ENCODE measurements around the gene PAPPA.

PAPPA gene

DNA sequence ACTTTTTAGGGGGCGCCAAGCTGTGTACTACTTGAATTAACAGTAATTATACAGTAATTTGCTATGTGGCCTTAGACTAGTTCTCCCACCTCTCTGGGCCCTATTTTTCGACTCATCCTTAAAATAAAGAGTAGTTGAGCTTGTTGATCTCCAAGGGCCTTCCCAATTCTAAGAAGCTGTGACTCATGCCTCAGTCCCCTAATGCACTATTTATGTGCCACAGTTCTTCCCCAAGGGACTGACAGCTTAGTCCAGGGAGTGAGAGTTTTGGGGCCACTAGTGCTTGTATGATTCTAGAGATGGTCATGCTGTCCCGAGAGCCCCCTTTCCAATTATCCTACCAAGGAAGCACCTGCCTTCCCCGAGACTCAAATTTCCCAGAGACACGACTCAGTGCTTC, 149.7 kb downstream of the PAPPA start:
- Histone ChIP-seq H3K36me3 (peaks cover 0 to 12% (median 0%) of the 10 kb centered on the region in 3 donors), H3K4me3 (no peak overlapping the region), H3K27ac (no peak overlapping the region), H3K4me1 (no peaks in the 10 kb centered on the region), H3K27me3 (no peaks in the 10 kb centered on the region), H3K9me3 (no peaks in the 10 kb centered on the region)
- DNase-seq, result no peak
- TF ChIP-seq, protein P1, sequence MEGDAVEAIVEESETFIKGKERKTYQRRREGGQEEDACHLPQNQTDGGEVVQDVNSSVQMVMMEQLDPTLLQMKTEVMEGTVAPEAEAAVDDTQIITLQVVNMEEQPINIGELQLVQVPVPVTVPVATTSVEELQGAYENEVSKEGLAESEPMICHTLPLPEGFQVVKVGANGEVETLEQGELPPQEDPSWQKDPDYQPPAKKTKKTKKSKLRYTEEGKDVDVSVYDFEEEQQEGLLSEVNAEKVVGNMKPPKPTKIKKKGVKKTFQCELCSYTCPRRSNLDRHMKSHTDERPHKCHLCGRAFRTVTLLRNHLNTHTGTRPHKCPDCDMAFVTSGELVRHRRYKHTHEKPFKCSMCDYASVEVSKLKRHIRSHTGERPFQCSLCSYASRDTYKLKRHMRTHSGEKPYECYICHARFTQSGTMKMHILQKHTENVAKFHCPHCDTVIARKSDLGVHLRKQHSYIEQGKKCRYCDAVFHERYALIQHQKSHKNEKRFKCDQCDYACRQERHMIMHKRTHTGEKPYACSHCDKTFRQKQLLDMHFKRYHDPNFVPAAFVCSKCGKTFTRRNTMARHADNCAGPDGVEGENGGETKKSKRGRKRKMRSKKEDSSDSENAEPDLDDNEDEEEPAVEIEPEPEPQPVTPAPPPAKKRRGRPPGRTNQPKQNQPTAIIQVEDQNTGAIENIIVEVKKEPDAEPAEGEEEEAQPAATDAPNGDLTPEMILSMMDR (IDR thresholded peaks at IDR 0.05), result no peak
- intact Hi-C loops (cut with DNase I; ENCODE audit: low total_unique reads), result no loop called here

DNA sequence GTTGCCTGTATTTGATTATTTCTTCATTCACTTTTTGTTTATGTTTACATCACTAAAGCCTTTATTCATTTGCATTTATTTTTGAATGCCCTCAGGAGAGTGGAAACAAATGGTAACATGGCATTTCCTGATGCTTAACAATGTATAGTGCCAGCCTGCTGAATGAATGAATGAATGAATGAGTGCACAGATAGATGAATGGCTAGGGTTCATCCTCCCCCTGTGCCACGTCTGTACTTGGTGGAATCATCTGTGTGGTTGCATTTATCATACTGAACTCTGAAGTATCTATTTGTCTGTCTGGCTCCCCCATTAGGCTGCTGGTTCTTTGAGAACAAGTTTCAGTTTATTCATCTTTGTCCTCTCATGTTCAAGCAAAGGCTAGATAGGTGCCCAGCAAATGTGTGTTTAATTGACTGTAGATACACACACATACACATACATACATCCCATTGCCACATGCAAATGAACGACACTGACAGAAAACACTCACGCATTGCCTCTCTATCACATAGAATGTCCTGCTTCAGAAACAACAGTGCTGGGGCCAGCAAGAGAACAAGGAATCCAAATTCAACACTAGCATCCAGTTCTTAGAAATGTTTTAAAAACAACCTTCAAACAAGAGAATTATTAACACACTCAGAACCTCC, 150.4 kb downstream of the PAPPA start:
- Histone ChIP-seq H3K27ac (no peak overlapping the region), H3K4me3 (no peak overlapping the region), H3K4me1 (no peaks in the 10 kb centered on the region), H3K27me3 (no peaks in the 10 kb centered on the region), H3K9me3 (no peaks in the 10 kb centered on the region), H3K36me3 (peaks cover 0 to 12% (median 0%) of the 10 kb centered on the region in 3 donors)
- DNase-seq, result no peak
- intact Hi-C loops (cut with DNase I; ENCODE audit: low total_unique reads), result no loop called here
- TF ChIP-seq, protein P1 (IDR thresholded peaks at IDR 0.05), result no peak

DNA sequence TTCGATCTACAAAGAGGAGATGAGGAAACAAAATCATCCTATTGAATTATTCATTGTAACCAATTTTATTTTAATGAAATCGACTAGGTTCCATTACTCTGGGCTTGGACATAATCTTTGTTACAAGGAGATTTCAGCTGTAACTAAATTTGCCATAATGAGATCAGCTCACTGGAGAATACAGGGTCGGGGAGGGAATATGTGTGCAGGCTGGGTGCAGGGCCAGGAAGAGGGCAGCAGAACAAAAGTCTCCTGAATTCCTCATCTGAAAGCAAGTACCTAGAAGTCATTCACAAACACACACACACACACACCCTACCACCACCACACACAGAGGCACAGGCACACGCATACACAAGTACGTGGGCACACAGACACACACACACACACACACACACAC, 151.2 kb downstream of the PAPPA start:
- intact Hi-C loops (cut with DNase I; ENCODE audit: low total_unique reads), result no loop called here
- Histone ChIP-seq H3K4me3 (no peak overlapping the region), H3K4me1 (no peaks in the 10 kb centered on the region), H3K9me3 (no peaks in the 10 kb centered on the region), H3K27ac (no peak overlapping the region), H3K27me3 (no peaks in the 10 kb centered on the region), H3K36me3 (peaks cover 0 to 12% (median 0%) of the 10 kb centered on the region in 3 donors)
- TF ChIP-seq, protein P1 (IDR thresholded peaks at IDR 0.05), result no peak
- no peak for DNase-seq

DNA sequence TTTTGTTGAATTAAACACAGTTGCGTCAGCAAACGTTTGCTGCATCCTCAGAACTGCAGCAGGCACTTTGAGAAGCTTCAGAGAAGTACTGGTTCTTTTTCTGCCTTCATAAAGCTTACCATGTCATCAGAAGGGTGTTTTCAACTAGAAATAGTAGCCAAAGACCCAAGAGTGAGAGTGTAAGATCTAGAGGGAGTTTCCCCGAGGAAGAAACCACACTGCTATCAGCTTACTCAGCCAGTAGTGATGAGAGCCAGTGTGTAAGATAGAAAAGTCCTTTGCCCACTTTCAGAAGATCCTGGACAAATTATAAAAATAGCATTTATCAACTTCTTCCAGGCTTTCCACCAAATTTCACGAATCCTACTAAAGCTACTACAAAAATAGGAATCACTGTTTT, 154.5 kb downstream of the PAPPA start:
- DNase-seq, result no peak
- intact Hi-C loops (cut with DNase I; ENCODE audit: low total_unique reads), result no loop called here

DNA sequence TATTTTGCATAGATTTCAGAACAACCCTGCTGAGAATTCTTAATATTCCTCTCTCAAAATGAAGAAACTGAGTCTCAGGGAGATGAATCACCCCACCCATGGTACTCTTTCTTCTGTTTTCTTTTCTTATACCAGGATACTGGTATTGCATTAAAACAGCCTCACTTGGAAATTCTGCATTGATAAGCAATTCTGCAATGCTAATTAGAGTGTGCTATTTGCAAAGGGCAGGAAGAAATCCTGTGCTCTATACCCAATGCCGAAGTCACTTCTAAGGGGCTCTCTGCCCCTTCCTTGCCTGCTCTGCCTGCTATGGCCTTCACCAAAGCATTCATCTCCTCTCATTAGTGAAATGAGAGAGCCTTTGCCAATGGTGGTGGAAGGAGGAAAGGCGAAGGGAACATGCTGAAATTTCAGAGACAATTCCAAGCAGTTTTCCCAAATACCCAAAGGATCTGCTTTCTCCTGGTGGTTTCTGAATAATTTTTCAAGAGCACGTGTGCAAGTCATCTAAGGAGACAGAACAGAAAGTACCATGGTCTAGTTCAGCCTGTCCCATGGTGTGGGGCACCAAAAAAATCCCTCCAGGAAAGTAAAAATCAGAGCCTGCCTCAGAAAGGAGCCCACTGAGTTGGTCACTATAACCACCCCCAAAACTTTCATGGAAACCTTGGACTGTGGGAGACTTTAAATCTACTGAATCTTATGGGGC, 156.5 kb downstream of the PAPPA start:
- no peaks in the 10 kb centered on the region for H3K36me3 ChIP-seq
- H3K9me3 ChIP-seq, result no peaks in the 10 kb centered on the region
- no peaks in the 10 kb centered on the region for H3K27me3 ChIP-seq
- intact Hi-C loops (cut with DNase I; ENCODE audit: low total_unique reads), result no loop called here
- H3K27ac ChIP-seq, result no peak overlapping the region
- TF ChIP-seq, protein P1 (IDR thresholded peaks at IDR 0.05), result no peak
- no peak overlapping the region for H3K4me3 ChIP-seq
- H3K4me1 ChIP-seq, result no peaks in the 10 kb centered on the region
- no peak for DNase-seq

More for the DNA sequence above, 154.5 kb downstream of the PAPPA start:
- Histone ChIP-seq H3K9me3 (no peaks in the 10 kb centered on the region), H3K4me3 (no peak overlapping the region), H3K4me1 (no peaks in the 10 kb centered on the region), H3K27me3 (no peaks in the 10 kb centered on the region), H3K36me3 (peaks cover 0 to 8% (median 0%) of the 10 kb centered on the region in 3 donors), H3K27ac (no peak overlapping the region)
- TF ChIP-seq, protein P1 (IDR thresholded peaks at IDR 0.05), result no peak
